ENCODE measurements around the gene CHST9.
"Not testable (repeated sequence)": the region's sequence is repeated elsewhere in the genome, so short reads cannot be mapped to it uniquely, and the experiment has no call there.

CHST9 gene

DNA sequence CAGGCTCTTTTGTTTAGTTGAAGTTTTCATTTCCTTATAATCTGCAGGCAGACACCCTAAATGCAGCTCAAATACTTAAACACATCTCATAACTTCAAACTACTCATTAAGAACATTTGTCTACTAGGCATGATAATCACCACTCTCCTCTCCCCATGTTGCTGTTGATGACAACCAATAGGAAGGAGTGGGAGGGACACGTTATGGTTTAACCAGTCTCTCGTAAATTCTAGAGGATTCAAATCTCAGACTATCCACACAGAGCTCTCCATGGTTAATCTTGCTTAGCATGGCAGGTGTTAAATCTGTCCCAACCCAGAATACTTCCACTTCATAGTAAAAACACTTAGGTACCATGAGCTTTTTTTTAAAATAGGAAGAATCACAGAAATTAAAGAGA lies 192.2 kb downstream of the CHST9 start:
- DNase-seq: no peak

DNA sequence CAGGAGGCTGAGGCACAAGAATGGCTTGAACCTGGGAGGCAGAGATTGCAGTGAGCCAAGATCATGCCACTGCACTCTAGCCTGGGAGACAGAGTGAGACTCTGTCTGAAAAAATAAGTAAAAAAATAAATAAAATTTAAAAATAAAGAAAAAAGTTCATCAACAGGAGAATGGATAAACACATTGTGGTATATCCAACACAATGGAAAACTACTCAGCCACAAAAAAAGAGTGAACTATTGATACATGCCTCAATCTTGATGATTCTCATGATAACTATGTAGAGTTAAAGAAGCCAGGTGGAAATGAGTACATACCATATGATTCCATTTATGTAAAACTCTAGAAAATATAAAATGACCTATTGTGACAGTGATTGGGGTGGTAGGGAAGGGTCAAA lies 195.3 kb downstream of the CHST9 start:
- no peak for DNase-seq

DNA sequence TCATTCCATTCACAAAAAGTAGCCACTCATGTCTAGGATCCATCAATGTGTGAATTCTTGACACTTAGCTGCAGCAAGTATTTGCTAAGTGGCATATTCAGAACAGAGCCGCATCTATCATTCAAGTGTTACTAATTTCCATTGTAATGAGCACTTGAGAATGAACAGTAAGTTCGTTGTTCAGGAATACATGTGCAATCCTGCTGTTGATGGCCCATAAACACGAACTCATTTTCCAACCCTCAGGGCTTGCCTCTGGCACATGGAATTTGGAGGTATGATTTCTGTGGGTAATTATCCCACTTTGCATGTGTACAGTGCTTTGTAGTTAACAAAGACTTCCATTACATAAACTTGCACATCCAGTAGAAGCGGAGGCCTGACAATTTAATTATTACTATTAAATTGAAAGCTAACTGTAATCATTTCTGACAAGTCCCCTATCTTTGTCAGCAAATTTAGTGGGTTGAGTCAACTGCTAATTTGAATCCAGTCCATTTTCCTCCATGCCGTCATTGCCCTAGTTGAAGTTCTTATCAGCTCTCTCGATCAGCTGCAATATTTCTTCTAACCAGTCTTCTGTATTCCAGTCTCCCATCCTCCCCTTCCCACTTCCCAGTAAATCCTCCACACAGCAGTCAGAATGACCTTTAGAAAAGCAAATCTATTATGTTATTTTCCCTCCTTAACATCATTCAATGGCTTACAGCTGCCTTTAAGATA lies 203.6 kb downstream of the CHST9 start:
- DNase-seq: no peak

DNA sequence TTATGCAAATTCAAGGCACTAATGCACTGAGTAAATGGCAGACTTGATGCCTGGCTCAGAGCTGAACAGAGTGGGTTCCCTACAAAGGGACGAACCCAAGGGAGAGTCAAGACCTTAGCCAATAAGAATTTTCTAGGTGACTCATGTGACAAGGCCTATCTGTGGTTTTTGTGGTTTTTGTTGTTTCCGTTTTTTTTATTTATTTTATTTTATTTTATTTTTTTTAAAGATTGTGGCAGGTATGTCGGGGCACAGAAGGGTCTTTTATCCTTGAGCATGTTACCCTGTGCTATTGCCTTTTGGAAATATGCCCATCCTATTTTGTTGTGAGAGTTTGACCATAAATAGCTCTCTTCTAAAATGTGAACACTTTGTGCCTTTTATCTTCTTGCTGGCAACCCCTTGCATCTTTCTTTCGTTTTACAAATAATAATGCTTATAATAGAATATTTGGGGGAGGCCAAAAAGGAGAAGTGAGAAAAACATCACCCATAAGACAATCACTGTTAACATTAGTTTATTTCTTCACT lies 206.2 kb downstream of the CHST9 start:
- DNase-seq: no peak

DNA sequence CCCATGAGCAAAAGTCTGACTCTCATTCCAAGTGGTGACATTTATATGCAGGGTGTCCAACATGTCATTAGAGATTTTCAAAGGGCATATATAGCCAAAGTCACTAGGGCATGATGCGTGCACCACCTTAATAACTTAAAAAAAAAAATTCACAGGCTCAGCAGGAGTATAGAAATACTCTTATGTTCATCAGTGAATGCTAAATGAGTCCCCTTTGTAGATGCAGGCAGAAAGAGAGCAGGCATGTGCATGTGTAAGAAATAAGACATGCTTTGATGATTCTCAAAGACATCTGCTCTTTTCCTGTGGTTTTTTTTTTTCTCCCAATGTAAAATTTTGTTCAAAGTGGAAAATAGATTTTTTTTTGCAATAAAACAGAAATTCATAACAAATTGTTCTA lies 207.3 kb downstream of the CHST9 start:
- DNase-seq: no peak

DNA sequence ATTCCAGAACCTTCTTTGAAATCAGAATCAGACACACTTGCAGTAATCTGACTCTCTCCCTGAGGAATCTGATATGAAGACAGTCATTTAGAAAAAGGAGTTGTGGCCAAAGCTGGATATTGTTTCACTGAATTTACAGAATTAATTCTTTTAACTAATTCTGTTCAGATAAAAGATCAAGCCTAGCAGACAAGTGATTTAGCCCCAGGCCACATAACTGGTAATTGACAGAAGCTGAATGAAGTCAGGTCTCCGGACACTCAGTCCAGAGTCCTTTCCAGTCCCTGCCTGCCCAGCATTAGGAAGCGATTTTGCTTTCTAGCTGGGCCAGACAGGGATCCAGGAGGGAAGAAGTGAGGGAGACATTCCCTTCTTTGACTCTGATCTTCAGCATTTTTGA lies 208.9 kb downstream of the CHST9 start:
- DNase-seq: no peak

DNA sequence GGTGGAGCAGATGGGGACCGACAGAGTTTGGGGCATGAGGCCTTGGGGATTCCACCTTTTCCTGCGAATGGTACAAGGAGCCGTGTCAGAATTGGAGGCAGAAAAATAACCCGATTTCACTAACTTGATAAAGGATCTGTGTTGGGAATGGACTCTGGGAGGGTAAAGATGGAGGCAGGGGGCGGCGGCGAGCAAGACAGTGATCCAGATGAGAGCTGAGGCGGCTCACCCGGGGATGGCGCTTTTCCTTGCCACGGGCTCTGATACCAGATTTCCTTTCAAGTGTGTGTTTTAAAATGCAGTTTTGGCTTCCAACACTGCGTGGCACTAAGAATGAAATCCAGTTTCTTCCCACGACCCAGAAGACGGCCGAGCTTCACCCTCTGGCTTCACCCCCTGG lies 212.6 kb downstream of the CHST9 start:
- DNase-seq: not testable (repeated sequence)

DNA sequence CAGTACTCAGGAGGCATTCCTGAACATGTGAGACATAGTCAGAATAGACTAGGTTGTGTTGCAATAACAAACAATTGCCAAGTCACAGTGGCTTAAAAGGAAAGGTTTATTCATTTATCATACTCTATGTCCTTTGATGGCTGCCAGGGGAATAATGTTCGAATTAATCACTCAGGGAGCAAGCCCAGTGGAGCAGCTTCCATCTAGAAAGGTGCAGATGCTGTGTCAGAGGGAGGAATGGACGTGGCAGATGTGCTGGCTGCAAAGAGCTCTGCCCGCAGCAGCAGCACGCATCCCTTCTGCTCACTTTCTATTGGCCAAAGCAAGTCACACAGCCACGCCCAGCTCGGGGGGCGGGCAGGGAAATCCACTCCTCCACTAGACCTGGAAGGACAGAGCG lies 213.7 kb downstream of the CHST9 start:
- DNase-seq: no peak

DNA sequence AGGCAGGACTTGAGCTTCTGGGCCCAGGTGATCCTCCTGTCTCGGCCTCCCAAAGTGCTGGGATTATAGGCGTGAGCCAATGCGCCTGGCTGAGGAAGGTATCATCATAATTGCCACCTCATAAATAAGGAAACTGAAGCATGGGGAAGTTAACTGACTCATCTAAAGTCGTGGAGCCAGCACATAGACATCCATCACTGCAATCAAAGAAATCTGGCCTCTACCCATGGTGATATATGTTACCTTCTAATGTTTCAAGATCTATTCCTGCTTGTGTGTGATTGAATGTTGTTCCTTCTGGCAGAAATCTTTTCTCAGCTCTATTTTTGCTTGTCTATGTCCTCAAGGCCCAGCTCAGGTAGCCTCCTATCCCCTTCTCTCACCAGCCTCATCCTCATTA lies 214.5 kb downstream of the CHST9 start:
- DNase-seq: no peak

DNA sequence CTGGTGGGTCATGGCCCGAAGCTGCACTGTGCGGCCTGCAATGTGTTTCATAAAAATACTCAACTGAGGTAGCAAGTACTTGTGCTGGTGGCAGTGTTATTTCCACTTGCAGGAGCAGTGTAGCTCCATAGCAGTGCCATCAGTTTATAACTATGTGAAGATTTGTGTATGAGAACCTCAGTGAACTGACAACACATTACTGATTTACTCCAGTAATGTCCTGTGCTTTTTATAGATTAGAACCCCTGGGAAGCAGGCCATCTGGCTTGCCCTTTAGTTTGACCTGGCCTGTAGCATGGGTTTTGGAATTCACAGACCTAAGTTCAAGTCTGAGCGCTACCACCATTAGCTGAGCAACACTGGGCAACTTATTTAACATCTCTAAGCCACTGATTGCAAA lies 219.9 kb downstream of the CHST9 start:
- no peak for DNase-seq

DNA sequence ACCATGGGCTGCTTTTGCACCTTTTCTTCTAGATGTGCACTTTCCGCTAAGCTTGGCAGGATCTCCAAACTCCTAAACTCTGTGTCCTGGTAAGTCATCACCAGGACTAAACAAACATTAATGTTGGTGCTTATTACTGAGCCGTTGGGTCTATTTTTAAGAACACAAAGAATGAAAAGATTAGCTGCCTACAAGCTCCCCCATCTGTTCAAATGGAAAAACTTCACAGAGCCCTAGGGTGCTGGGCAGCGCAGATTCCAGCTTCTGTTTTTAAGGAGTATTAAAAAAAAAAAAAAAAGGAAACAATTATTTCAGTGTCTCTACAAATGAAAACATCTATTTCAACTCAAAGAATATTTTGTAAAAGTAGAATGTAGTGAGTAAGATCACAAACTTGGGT lies 221.8 kb downstream of the CHST9 start:
- DNase-seq: no peak

DNA sequence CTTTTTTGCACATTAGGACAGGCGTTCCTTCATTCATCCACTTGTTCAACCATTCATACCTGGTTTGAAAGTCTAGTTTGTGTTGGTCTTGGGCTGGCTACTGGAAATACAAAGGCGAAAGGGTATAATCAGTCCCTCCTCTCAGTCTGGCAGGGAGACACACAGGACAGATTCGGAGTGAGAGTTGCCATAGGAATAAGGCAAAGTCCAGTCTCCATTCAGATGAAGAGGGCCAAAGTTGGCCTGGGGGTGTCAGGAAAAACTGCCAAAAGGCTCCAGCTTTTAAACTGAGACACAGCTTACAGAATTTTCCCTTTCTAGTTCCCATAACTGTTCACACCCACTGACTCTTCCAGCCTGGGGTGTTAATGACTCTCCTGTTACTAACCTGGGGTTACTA lies 223.3 kb downstream of the CHST9 start:
- no peak for DNase-seq

DNA sequence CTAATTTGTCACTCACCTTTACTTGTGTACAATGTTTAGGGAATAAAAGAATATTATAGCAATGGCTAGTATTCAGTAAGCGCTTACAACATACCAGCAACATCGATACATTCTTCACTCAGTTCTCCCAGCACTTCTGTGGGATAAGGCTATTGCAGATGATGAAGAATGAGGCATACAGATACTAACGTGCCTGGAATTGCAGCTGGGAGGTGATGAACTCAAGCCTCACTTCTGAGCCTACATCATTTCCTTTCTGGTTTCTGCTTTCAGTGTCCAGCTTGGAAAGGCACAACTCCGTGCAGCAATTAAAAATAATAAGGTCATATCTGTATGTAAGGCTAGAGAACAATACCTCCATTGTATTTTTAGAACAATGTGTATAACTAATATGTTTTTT lies 224.2 kb downstream of the CHST9 start:
- no peak for DNase-seq

DNA sequence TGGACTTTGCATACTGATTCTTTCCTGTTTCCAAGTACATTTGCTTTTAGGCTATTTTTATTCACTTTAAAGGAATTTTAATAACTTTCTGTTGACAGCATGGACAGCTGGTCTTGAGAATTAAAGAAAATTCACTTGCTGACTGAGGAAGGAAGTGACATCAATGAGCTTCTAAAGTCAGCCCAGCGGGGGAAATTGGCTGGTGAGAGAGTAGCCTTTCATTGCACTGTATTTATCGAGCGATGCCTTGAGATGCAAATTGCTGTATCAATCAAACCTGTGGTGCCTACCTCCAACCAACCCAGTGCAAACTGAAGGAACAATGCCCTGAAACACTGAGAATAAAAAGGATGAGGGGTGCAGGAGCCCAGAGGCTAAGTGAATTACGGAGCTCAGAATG lies 228.2 kb downstream of the CHST9 start:
- no peak for DNase-seq

DNA sequence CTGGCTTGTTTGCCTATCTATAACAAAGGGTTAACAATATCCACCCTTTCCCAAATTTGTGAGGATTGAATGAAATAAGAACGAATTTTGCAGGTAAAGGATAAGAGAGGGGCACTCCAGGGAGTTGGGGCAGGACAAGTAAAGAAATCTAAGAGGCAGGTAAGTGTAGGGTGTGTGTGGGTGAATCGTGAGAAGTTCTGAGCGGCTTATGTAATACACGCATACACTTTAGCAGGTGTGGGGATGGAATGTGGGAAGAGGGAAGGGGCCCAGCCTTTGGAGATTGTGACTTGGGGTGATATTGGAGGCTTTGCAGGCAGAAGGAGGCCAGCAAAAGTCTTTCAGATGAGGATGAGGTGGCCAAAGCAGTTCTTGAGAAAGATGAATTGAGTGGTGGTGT lies 236.4 kb downstream of the CHST9 start:
- DNase-seq: no peak

DNA sequence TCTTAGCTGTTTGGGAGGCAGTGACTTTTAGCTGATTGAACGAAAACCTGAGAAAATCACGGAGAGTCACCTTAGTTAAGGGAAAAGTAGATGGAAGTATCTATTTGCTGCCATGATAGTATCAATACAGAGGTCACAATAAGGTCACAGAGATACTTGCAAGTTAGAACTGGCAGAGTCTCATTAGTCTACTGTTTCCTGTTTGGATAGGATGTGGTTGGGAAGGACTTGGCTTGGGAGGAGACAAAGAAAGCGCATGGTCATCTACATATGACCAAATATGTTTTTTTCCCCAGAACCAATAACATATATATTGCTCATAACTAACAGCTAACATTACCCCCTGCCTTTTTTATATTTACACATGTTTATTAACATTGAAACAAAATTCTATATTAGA lies 241.2 kb downstream of the CHST9 start:
- no peak for DNase-seq

DNA sequence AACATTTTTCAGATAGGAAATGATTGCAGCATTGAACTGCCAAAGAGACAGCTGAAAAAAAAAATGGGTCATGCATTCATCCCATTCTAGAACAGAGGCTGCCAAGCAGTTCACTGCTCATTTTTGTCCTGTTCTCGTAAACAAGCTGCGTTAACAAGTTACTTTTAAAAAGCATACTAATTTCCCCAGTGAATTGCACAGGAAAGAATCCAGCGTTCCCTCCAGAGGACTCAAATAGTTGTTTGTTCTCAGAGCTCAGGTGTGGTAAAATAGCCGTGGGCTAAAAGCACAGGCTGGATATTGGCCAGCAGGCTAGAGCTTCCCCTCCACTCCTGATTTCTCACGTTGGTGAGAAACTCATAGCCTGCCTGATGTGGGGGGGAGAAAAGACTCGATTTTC lies 243.5 kb downstream of the CHST9 start:
- DNase-seq: no peak

DNA sequence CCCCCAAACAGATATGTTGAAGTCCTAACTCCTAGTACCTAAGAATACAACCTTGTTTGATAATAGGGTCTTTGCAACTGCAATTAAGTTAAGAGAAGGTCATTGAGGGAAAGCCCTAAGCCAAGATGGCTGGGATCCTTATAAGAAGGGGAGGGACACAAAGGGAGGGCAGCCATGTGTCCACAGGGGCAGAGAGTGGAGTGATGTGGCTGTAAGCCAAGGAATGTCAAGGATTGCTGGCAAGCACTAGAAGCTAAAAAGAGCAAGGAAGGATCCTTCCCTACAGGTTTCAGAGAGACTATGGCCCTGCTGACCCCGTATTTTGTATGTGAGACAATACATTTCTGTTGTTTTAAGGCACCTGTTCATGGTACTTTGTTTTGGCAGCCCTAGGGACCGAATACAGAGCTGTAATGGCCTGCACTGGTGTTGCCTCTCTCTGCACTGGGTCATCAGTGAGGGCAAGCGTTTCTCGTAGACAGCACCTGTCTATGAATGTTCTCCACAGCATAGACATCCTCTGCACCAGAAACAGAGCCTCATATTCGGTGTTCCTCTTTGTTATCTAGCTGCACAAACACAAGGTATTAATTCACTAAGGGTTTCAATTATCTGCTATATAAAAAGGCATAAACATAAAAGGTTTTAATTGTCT lies 244.2 kb downstream of the CHST9 start:
- no peak for DNase-seq

DNA sequence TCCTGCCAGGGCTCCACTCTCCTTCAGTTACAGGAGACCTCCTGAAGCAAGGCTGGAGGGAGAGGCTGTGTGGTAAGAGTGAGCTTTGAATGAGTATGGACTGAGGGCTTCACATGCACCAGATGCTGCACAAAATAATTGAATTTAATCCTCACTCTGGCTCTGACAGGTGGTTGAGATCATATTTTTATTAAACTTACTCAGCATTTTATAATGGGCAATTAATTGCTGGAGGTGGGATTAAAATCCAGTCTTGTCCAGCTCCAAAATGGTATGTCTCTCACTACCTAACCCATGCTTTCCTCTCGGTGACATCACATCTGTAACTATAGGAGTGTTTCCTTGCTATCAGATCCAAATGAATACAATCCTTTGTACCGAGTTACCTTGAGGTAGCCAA lies 253.4 kb downstream of the CHST9 start:
- no peak for DNase-seq

DNA sequence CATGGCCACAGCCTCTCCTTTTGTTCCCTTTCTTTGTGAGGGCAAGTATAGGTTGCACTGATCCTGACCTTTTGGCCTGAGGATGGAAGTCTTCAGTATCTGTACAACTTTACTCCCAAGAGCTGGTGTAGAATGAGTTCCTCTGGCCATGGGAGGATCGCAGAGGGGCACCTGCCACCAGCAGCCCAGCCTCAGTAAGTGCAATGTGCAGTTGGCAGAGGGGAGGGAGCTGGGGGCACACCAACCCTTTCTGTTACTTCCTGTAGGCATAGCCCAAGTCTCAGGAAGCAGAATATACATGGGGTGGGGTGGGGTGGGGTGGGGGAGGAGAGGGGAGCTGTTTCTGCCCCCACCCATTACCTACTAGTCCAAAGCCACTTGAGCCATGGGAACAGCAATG lies 254.5 kb downstream of the CHST9 start:
- no peak for DNase-seq

DNA sequence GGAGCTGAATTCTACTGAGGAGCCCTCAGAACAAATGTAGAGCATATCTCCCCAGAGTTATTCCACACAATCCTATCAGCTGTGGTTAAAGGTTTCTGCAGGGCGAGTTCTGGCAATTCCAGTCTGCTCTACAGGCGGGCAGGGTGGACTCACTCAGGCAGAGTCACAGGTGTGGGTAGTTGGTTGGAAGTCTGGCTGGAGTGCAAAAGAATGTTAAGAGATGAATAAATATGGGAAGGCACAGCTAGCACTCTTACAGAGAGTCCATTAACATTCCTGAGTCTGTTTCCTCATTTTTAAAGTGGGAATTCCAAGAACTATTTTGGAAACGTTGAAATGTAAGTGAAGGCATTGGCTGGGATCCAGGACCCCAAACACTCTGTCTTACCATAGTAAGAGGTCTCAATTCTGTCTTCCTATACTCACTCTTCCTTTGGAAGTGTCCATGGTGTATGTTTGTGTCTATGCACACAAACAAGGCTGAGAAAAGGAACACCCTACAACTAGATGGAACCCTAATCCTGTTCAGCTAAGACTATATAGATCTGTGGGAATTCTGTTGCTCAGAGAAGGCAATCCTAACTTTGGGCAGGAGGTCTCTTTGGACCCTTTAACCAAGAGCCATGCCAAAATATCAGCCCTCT lies 256.3 kb downstream of the CHST9 start:
- DNase-seq: no peak

DNA sequence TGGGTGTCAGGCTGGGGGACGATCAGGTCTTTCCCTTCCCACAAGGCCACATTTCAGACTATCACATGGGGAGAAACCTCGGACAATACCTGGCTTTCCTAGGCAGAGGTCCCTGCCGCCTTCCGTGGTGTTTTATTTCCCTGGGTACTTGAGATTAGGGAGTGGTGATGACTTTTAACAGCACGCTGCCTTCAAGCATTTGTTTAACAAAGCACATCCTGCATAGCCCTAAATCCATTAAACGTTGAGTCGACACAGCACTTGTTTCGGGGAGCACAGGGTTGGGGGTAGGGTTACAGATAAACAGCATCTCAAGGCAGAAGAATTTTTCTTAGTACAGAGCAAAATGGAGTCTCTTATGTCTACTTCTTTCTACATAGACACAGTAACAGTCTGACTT lies 257.3 kb downstream of the CHST9 start:
- DNase-seq: not testable (repeated sequence)

DNA sequence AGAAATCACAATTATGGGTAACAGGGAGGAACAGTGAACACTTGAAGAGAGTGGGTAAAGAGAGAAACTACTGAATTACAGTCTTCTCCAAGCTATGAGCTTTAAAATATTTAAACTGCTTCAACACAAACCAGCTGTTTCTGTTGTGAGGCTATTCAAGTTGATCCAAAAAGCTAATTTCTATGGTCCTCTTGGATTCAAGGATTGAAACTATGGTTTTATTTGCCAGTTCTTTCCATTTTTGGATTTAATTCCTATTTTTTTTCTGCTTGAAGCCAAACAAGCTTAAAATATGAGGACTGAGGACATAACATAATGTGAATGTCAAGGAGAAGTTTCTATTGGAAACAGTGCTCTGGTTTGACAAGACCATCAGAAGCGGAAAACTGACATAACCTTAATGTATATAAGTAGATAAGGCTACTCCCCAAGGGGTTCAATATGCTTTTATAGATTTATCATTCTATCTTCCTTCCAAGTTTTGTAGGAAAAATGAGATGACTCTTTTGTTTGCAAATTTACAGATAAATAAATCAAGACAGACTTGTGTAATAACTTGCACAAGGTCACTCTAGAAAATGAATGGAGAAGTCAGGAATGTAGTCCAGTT lies 258.9 kb downstream of the CHST9 start:
- no peak for DNase-seq

DNA sequence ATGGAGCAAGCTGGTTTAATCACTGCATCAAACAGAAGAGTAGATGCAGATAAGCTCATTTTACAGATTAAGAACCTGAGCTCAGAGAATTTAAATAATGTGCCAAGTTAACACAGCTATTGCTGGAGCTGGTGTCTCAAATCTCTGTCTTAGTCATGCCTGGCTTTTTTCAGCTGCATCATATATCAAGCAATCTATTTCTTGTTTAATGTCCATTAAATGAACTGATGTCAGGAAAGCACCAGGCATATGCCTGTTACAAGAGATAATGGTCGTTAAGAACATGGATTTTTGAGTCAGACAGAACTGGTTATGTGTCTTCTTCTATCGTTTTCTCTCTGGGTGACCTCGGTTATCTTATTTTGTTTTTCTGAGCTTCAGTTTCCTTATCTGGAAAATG lies 259.8 kb downstream of the CHST9 start:
- DNase-seq: no peak
